ENCODE data around the gene TARDBP. TPM values are rescaled to one million over a fixed set of nuclear protein-coding genes. Genes with fewer than 3 reads are reported as not detected.
"Not testable (repeated sequence)": the region's sequence is repeated elsewhere in the genome, so short reads cannot be mapped to it uniquely, and the experiment has no call there.

Gene TARDBP
- total RNA-seq, 3 donors from 2014 or later, result 123 to 155 (median 147) TPM

- no peak for TF ChIP-seq CTCF (IDR thresholded peaks at IDR 0.05)
- Histone ChIP-seq H3K36me3 (ENCODE audit: low read depth) (no peaks in the 10 kb centered on the region), H3K4me3 (no peak overlapping the region), H3K4me1 (ENCODE audit: low read depth) (no peaks in the 10 kb centered on the region), H3K9me3 (no peaks in the 10 kb centered on the region)
- intact Hi-C loops (cut with DNase I, micrococcal nuclease), result no loop called here
- ATAC-seq (peak; percentile 43), DNase-seq (no peak)
Measured at GRCh38 chr1:11046270-11046566, 33.8 kb downstream of the TARDBP start.

GRCh38 chr1:11046625-11047365 lies 34.3 kb downstream of the TARDBP start, which contains the start of gene MASP2:
MASP2 (minus strand) TSS chr1:11047239; CDS start chr1:11047207, 32 bp downstream.
- Histone ChIP-seq H3K9me3 (no peaks in the 10 kb centered on the region), H3K36me3 (ENCODE audit: low read depth) (no peaks in the 10 kb centered on the region), H3K4me1 (ENCODE audit: low read depth) (no peaks in the 10 kb centered on the region), H3K4me3 (no peak within 1 kb of the TSS)
- intact Hi-C loops (cut with DNase I, micrococcal nuclease), result no loop called here
- no peak for TF ChIP-seq CTCF (IDR thresholded peaks at IDR 0.05)
- ATAC-seq (no peak), DNase-seq (no peak)

GRCh38 chr1:11051121-11051520 lies 38.7 kb downstream of the TARDBP start:
- intact Hi-C loops (cut with DNase I, micrococcal nuclease); H3K9me3 ChIP-seq; ATAC-seq; H3K4me3 ChIP-seq; DNase-seq; H3K36me3 ChIP-seq (ENCODE audit: low read depth); H3K4me1 ChIP-seq (ENCODE audit: low read depth): not testable (repeated sequence)

- Histone ChIP-seq H3K9me3 (no peaks in the 10 kb centered on the region), H3K4me1 (ENCODE audit: low read depth) (peaks cover 3% of the 10 kb centered on the region), H3K36me3 (ENCODE audit: low read depth) (no peaks in the 10 kb centered on the region), H3K4me3 (no peak overlapping the region)
- intact Hi-C loops (cut with DNase I, micrococcal nuclease), result no loop called here
- TF ChIP-seq CTCF (IDR thresholded peaks at IDR 0.05), result no peak
- DNase-seq (no peak), ATAC-seq (no peak)
Measured at GRCh38 chr1:11051781-11052511, 39.5 kb downstream of the TARDBP start.

GRCh38 chr1:11052839-11053757 lies 40.6 kb downstream of the TARDBP start:
- Histone ChIP-seq H3K4me1 (ENCODE audit: low read depth) (peaks cover 3% of the 10 kb centered on the region), H3K9me3 (no peaks in the 10 kb centered on the region), H3K36me3 (ENCODE audit: low read depth) (no peaks in the 10 kb centered on the region), H3K4me3 (no peak overlapping the region)
- no peak for DNase-seq
- no peak for TF ChIP-seq CTCF (IDR thresholded peaks at IDR 0.05)
- intact Hi-C loops (cut with DNase I, micrococcal nuclease), result no loop called here
- peak; percentile 49 for ATAC-seq

All from mucosa of descending colon (tissue), 3 donors.